ENCODE measurements around the gene ZNF232.
"Not testable (repeated sequence)": the region's sequence is repeated elsewhere in the genome, so short reads cannot be mapped to it uniquely, and the experiment has no call there.

ZNF232 gene

DNA sequence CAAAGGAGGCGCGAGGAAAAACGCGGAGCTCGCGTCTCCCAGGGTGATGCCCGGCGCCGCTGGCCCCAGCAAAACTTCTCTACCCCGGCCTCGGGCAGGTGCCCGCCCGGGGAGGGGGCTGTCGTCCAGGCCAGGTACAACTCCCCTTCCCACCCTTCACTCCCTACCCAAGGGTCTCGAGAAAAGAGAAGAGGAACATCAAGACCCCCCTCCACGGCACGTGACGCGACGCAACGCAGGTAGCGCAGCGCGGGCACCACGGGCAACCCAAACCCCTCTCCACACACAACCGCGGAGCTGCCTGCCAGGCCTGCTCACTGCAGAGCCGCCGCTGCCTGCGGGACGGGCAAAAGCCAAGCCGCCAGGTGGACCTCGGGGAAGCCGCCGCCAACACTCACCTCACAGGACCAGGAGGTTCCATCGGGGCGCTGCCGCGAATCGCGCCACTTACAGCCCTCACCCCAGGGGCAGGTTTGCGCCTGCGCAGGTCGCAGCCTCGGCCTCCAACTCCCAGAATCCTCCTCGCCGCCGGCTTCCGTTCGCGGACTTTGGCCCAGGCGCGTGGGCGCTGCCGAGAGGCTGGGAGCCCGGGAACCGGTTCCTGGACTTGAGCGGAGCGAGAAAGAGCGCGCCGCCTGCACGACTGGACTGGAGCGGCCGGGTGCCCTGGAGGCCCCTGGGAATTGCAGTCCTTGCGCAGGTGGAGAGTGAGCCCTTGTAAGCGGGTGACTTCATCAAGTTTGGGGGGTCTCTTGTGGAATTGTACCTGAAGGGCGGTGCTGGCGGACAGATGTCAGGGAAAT is at the start of gene ZNF232:
TSS of gene ZNF232 (minus strand) at position 477 of the 803 bp plus-strand sequence. CDS start at position 421, 56 bp downstream.
- peak; percentile 92 for DNase-seq

DNA sequence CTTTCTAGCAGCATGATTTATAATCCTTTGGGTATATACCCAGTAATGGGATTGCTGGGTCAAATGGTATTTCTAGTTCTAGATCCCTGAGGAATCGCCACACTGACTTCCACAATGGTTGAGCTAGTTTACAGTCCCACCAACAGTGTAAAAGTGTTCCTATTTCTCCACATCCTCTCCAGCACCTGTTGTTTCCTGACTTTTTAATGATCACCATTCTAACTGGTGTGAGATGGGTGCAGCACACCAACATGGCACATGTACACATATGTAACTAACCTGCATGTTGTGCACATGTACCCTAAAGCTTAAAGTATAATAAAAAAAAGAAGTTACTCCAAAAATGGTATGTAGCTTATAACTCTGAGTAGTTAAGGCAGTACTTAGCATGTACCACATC is 49.0 kb upstream of the ZNF232 start:
- DNase-seq, result not testable (repeated sequence)

GRCh38 chr17:5146122-5146521 is 34.4 kb upstream of the ZNF232 start:
- DNase-seq, result not testable (repeated sequence)

- DNase-seq, result not testable (repeated sequence)
These were observed 31.2 kb upstream of the ZNF232 start for GRCh38 chr17:5142877-5143276.

GRCh38 chr17:5139458-5139732 is 27.7 kb upstream of the ZNF232 start:
- DNase-seq, result no peak

DNA sequence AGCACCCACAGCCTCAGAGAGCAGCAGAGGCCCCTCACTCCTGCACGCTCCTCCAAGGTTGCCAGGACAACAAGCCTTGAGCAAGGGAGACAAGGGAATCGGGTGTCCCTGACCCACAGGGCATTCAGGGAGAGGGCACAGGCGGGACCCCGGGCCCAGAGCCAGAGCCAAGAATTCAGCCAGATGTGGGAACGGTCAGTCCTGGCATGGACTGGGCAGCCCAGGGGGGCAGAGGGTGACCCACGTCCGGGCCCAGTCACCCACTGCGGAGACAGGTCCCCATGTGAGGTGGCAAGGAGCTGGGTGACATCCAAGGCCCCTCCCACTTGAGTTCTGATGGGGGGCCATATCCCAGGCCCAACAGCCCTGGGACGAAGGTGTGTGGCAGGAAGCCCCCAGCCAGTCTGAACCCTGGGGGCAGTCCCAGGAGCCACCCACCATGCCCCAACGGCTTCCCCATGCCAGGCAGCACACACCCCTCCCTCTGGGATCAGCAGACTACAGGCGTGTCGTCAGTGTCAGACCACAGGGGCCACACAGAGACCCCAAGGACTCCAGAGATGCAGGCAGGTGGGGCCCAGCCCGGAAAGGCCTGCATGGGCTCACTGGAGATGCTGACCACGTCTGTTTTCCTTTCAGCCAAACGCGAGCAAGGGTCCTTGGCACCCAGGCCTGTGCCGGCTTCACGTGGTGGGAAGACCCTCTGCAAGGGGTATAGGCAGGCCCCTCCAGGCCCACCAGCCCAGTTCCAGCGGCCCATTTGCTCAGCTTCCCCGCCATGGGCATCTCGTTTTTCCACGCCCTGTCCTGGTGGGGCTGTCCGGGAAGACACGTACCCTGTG is 27.2 kb upstream of the ZNF232 start:
- DNase-seq, result no peak

GRCh38 chr17:5138198-5138544 is 26.5 kb upstream of the ZNF232 start:
- DNase-seq, result not testable (repeated sequence)

DNA sequence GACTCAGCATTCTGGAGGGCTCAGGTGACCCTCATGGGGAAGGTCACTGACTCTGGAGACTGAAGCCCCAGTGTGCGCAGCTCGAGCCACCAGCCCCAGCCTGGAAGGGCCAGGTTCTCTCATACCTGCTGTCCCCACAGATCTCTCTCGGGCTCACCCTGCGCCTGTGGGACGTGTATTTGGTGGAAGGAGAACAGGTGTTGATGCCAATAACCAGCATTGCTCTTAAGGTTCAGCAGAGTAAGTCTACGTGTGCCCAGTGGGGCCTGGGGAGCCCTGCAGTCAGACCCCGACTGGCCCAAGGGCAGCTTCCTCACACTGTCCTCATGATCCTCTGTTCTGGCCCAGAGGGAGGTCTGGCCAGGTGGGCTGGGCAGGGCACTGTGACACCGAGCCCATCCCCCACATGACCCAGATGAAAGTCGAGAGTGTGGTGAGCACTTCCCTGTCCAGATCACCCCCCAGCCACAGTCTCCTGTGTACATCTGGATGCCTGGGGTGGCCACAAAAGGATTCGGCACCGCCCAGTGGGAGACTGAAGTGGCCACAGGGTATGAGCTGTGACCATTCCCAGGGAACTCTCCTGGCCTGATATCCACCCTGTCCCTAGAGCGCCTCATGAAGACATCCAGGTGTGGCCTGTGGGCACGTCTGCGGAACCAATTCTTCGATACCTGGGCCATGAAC is 26.0 kb upstream of the ZNF232 start:
- not testable (repeated sequence) for DNase-seq

DNA sequence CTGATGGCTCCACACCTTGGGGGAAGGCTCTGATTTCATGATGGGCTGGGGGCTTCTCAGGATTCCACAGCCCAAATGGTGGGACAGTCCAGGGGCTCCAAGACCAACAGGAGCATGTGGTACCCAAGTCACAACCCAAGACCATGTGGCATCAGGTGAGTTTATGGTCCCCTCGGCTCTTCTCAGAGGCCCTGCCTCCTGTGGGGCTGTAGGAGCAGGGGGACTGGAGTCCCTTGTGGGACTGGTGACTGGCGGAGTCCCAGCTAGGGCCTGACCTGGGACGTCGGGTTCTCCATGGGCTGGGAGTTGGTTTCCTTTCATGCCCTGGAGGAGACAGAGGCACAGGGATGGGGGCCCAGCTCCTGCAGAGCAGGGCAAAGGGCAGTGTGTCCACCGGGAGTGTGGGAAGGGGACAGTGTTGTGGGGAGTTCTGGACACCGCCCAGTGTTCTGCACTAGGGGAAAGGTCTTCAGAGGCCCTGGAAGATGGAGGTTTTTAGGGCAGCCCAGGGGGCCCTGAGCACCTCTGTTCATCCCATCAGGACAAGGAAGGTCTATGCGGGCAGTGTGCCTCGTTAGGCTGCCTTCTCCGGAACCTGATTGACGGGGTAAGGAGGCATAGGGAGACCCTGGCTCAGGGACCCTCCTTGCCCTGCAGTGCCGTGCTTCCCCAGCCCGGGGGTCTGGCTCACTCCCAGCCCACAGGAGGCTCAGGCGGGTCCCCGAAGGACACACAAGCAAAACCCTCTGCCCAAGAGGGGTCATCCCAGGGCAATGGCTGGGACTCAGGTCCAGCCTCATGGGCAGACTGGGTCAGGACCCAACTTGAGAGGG is 25.1 kb upstream of the ZNF232 start:
- not testable (repeated sequence) for DNase-seq

DNA sequence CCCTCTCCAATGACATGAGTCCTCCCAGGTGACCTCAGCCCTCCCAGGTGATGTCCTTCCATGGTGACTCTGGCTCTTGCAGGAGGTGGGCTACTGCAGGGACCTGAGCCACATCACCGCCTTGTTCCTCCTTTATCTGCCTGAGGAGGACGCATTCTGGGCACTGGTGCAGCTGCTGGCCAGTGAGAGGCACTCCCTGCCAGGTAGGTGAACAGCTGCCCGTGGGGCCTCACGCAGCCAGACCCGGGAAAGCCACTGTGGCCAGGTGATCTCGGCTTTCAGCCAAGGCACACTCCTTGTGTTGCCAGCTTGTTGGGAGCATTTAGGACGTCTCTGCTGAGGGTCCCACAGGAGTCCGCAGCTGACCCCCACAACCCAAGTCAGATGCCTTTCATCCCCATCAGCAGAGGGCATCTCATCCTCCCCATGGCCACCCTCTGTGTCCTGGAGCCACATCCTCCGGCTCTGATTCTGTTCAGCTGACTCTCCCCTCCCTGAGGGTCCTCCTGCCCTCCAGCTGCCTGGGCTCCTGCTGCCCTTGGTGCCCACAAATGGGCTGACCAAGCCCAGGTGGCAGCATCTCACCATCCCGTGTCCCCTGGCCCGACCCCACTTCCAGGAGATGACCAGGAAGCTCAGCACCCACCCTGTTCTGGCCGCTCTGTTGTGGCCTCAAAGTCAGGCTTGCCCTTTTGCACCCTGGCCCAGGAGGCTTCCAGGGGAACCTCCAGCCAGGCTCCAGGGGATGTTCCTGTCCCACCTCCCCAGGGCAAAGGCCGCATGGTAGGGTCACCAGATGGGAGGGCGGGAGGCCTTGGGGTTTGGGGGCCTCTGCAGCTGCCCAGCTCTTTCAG is 24.3 kb upstream of the ZNF232 start:
- no peak for DNase-seq

- not testable (repeated sequence) for DNase-seq
These were observed 23.5 kb upstream of the ZNF232 start for GRCh38 chr17:5135131-5135712.

GRCh38 chr17:5134571-5134970 is 22.9 kb upstream of the ZNF232 start:
- DNase-seq, result not testable (repeated sequence)

DNA sequence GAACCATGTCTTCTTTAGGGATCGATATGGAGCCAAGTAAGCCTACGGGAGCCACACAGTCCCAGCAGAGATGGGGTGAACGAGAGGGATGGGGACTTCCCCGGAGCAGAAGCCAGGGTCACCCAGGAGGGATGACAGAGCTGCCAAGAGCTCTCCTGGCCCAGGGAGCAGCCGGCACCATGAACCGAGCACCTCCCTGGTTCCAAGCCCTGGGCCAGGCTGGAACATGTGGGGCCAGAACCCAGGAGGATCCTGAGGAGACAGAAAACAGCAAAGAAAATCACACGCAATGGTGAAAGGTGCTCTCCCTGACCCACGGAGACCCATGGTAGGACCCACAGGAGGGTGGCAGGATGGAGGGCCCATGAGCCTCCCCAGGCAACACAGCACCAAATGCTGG is 22.3 kb upstream of the ZNF232 start:
- not testable (repeated sequence) for DNase-seq

DNA sequence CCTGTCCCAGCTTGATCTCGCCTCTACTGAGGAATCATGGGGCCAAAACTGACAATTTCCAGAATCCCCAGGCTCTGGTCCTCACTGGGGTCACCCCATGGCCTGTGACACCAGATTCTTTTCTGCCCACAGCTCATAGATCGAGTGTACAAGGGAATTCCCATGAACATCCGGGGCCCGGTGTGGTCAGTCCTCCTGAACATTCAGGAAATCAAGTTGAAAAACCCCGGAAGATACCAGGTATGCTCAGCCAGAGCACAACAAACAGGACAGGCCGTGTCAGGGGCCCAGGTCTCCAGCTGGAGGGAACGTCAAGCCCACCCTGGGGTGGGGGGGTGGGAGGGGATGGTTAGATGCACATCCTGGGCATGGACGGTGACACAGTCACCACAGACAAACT is 21.6 kb upstream of the ZNF232 start:
- DNase-seq, result no peak

DNA sequence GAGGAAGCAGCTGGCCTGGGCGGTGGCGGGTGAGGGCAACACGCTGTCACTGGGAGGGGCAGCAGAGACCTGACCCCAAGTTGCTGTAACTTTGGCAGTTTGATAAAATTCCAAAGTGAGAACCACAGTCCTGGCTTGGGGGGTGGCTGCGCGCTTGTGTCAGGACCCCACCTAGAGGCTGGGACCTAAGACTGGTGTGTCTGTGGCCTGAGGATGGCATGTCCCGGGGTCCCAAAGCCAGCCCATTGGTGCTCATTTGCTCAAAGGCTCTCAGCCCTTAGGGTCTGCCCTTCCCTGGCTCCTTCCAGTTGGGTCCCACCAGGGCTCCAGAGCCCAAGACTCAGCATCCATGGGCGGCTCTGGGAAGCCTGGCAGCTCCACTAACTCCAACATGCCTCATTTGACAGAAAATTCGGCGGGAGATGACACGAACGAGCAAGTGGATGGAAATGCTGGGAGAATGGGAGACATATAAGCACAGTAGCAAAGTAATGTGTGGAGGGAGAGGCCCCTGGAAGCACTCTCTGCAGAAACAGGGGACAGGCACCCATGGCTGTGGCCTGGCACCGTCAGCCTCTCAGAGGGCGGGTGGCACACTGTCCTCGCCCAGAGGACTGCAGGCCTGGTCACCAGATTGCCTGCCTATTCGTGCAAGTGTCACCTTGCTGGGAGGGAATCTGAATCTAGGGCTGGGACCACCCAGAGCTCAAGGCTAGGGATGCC is 21.0 kb upstream of the ZNF232 start:
- DNase-seq, result not testable (repeated sequence)

DNA sequence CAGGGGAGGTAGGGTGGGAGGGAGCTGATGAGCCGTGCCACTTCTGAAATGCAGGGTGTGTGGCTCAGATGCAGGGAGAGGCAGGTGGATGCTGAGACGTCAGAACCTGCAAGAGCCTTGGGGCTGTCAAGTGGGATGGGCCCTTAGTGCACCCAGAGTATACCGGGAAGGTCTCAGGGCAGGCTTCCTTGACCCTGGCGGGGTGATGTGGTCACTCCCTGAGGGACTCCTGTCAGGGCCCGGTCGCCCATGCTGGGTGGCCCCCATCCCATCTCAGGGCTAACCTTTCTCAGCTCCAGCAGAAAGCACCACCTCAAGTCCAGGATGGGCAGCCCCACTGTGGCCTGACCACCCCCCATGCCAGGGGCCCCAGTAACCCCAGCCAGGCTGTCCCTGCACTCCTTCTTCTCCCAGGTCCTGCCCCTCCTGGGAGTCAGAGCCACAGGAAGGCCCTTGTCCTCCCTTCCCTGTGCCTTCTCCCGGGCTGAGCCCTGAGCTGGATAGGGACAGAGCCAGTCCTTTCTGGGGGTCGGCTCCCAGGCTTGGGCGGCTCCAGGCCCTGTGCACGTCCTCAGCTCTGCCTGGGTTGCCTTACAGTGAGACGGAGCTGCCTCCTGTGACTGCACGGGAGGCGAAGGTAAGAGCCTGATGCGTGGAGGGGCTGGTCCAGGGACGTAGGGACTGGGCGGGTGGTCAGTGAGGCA is 20.3 kb upstream of the ZNF232 start:
- DNase-seq, result not testable (repeated sequence)

GRCh38 chr17:5131146-5131715 is 19.6 kb upstream of the ZNF232 start:
- no peak for DNase-seq

- DNase-seq, result not testable (repeated sequence)
These were observed 19.0 kb upstream of the ZNF232 start for GRCh38 chr17:5130687-5131086.

DNA sequence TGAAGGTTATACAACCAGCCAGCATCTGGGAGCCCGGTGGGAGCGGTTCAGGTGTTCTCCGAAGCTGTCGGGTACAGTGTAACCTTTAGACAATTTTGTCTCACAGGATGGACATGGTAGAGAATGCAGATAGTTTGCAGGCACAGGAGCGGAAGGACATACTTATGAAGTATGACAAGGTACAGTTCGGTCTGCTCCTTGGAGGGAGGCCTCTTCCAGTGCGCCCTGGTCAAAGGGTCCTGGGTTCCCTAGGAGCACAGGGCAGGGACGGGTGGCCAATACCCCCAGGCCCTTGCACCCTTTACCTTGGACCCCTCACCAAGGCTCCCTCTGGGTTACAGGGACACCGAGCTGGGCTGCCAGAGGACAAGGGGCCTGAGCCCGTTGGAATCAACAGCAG is 18.6 kb upstream of the ZNF232 start:
- DNase-seq, result not testable (repeated sequence)

- DNase-seq, result not testable (repeated sequence)
These were observed 18.1 kb upstream of the ZNF232 start for GRCh38 chr17:5129770-5130169.
